ENCODE measurements around the gene ANKRD24. TPM values are rescaled to one million over a fixed set of nuclear protein-coding genes. Genes with fewer than 3 reads are reported as not detected.

The ANKRD24 gene
- total RNA-seq, 1 donor from 2014 or later, result not detected

- no peaks in the 10 kb centered on the region for H3K36me3 ChIP-seq (ENCODE audit: control insufficient read depth in 3 of 3, insufficient read depth in 3 of 3, low read length in 3 of 3)
- H3K9ac ChIP-seq (ENCODE audit: low read depth in 1 of 3, low read length in 3 of 3), result no peak overlapping the region
- no peaks in the 10 kb centered on the region for H3K9me3 ChIP-seq (ENCODE audit: control insufficient read depth in 3 of 3, low read length in 3 of 3)
- no peak overlapping the region for H3K4me3 ChIP-seq (ENCODE audit: low read length in 3 of 3)
- H3K27ac ChIP-seq (ENCODE audit: low read depth, low read length), result no peak overlapping the region
- peaks cover 45 to 76% (median 59%) of the 10 kb centered on the region in 3 donors for H3K27me3 ChIP-seq (ENCODE audit: control insufficient read depth in 3 of 3, insufficient read depth in 3 of 3, low read length in 3 of 3)
- no peaks in the 10 kb centered on the region for H3K4me1 ChIP-seq (ENCODE audit: control insufficient read depth in 3 of 3, insufficient read depth in 3 of 3, low read length in 3 of 3)
Measured at GRCh38 chr19:4197228-4197624, 14.7 kb downstream of the ANKRD24 start.

GRCh38 chr19:4197625-4198466 lies 15.4 kb downstream of the ANKRD24 start:
- Histone ChIP-seq H3K4me1 (ENCODE audit: control insufficient read depth in 3 of 3, insufficient read depth in 3 of 3, low read length in 3 of 3) (no peaks in the 10 kb centered on the region), H3K27ac (ENCODE audit: low read depth, low read length) (no peak overlapping the region), H3K9ac (ENCODE audit: low read depth in 1 of 3, low read length in 3 of 3) (no peak overlapping the region), H3K27me3 (ENCODE audit: control insufficient read depth in 3 of 3, insufficient read depth in 3 of 3, low read length in 3 of 3) (peaks cover 45 to 72% (median 59%) of the 10 kb centered on the region in 3 donors), H3K9me3 (ENCODE audit: control insufficient read depth in 3 of 3, low read length in 3 of 3) (no peaks in the 10 kb centered on the region), H3K4me3 (ENCODE audit: low read length in 3 of 3) (no peak overlapping the region), H3K36me3 (ENCODE audit: control insufficient read depth in 3 of 3, insufficient read depth in 3 of 3, low read length in 3 of 3) (no peaks in the 10 kb centered on the region)

GRCh38 chr19:4198467-4199126 lies 16.1 kb downstream of the ANKRD24 start:
- Histone ChIP-seq H3K36me3 (ENCODE audit: control insufficient read depth in 3 of 3, insufficient read depth in 3 of 3, low read length in 3 of 3) (no peaks in the 10 kb centered on the region), H3K4me3 (ENCODE audit: low read length in 3 of 3) (no peak overlapping the region), H3K9ac (ENCODE audit: low read depth in 1 of 3, low read length in 3 of 3) (no peak overlapping the region), H3K27ac (ENCODE audit: low read depth, low read length) (no peak overlapping the region), H3K27me3 (ENCODE audit: control insufficient read depth in 3 of 3, insufficient read depth in 3 of 3, low read length in 3 of 3) (peaks cover 45 to 68% (median 54%) of the 10 kb centered on the region in 3 donors), H3K4me1 (ENCODE audit: control insufficient read depth in 3 of 3, insufficient read depth in 3 of 3, low read length in 3 of 3) (no peaks in the 10 kb centered on the region), H3K9me3 (ENCODE audit: control insufficient read depth in 3 of 3, low read length in 3 of 3) (no peaks in the 10 kb centered on the region)

- no peak overlapping the region for H3K9ac ChIP-seq (ENCODE audit: low read depth in 1 of 3, low read length in 3 of 3)
- no peak overlapping the region for H3K4me3 ChIP-seq (ENCODE audit: low read length in 3 of 3)
- H3K4me1 ChIP-seq (ENCODE audit: control insufficient read depth in 3 of 3, insufficient read depth in 3 of 3, low read length in 3 of 3), result peaks cover 0 to under 1% (median 0%) of the 10 kb centered on the region in 3 donors
- no peak overlapping the region for H3K27ac ChIP-seq (ENCODE audit: low read depth, low read length)
- H3K9me3 ChIP-seq (ENCODE audit: control insufficient read depth in 3 of 3, low read length in 3 of 3), result no peaks in the 10 kb centered on the region
- peaks cover 37 to 59% (median 48%) of the 10 kb centered on the region in 3 donors for H3K27me3 ChIP-seq (ENCODE audit: control insufficient read depth in 3 of 3, insufficient read depth in 3 of 3, low read length in 3 of 3)
- H3K36me3 ChIP-seq (ENCODE audit: control insufficient read depth in 3 of 3, insufficient read depth in 3 of 3, low read length in 3 of 3), result no peaks in the 10 kb centered on the region
Measured at GRCh38 chr19:4199699-4200293, 17.3 kb downstream of the ANKRD24 start.

- H3K27me3 ChIP-seq (ENCODE audit: control insufficient read depth in 3 of 3, insufficient read depth in 3 of 3, low read length in 3 of 3), result peaks cover 32 to 48% (median 36%) of the 10 kb centered on the region in 3 donors
Measured at GRCh38 chr19:4200940-4201542, 18.6 kb downstream of the ANKRD24 start.

GRCh38 chr19:4201798-4202197 lies 19.3 kb downstream of the ANKRD24 start:
- no peak overlapping the region for H3K4me3 ChIP-seq (ENCODE audit: low read length in 3 of 3)
- no peaks in the 10 kb centered on the region for H3K36me3 ChIP-seq (ENCODE audit: control insufficient read depth in 3 of 3, insufficient read depth in 3 of 3, low read length in 3 of 3)
- no peaks in the 10 kb centered on the region for H3K9me3 ChIP-seq (ENCODE audit: control insufficient read depth in 3 of 3, low read length in 3 of 3)
- H3K9ac ChIP-seq (ENCODE audit: low read depth in 1 of 3, low read length in 3 of 3), result no peak overlapping the region
- H3K4me1 ChIP-seq (ENCODE audit: control insufficient read depth in 3 of 3, insufficient read depth in 3 of 3, low read length in 3 of 3), result peaks cover 0 to 5% (median 3%) of the 10 kb centered on the region in 3 donors
- no peak overlapping the region for H3K27ac ChIP-seq (ENCODE audit: low read depth, low read length)
- peaks cover 25 to 40% (median 29%) of the 10 kb centered on the region in 3 donors for H3K27me3 ChIP-seq (ENCODE audit: control insufficient read depth in 3 of 3, insufficient read depth in 3 of 3, low read length in 3 of 3)

More at GRCh38 chr19:4200940-4201542, 18.6 kb downstream of the ANKRD24 start:
- H3K4me3 ChIP-seq (ENCODE audit: low read length in 3 of 3), result no peak overlapping the region
- no peaks in the 10 kb centered on the region for H3K36me3 ChIP-seq (ENCODE audit: control insufficient read depth in 3 of 3, insufficient read depth in 3 of 3, low read length in 3 of 3)
- H3K9ac ChIP-seq (ENCODE audit: low read depth in 1 of 3, low read length in 3 of 3), result no peak overlapping the region
- no peak overlapping the region for H3K27ac ChIP-seq (ENCODE audit: low read depth, low read length)
- H3K9me3 ChIP-seq (ENCODE audit: control insufficient read depth in 3 of 3, low read length in 3 of 3), result no peaks in the 10 kb centered on the region
- peaks cover 0 to 5% (median 3%) of the 10 kb centered on the region in 3 donors for H3K4me1 ChIP-seq (ENCODE audit: control insufficient read depth in 3 of 3, insufficient read depth in 3 of 3, low read length in 3 of 3)

- H3K9me3 ChIP-seq (ENCODE audit: control insufficient read depth in 3 of 3, low read length in 3 of 3), result no peaks in the 10 kb centered on the region
- H3K36me3 ChIP-seq (ENCODE audit: control insufficient read depth in 3 of 3, insufficient read depth in 3 of 3, low read length in 3 of 3), result no peaks in the 10 kb centered on the region
- H3K4me1 ChIP-seq (ENCODE audit: control insufficient read depth in 3 of 3, insufficient read depth in 3 of 3, low read length in 3 of 3), result peaks cover 0 to 5% (median 3%) of the 10 kb centered on the region in 3 donors
- H3K9ac ChIP-seq (ENCODE audit: low read depth in 1 of 3, low read length in 3 of 3), result no peak overlapping the region
- no peak overlapping the region for H3K4me3 ChIP-seq (ENCODE audit: low read length in 3 of 3)
- no peak overlapping the region for H3K27ac ChIP-seq (ENCODE audit: low read depth, low read length)
- H3K27me3 ChIP-seq (ENCODE audit: control insufficient read depth in 3 of 3, insufficient read depth in 3 of 3, low read length in 3 of 3), result peaks cover 0 to 6% (median under 1%) of the 10 kb centered on the region in 3 donors
Measured at GRCh38 chr19:4206818-4207484, 24.5 kb downstream of the ANKRD24 start.

- H3K27ac ChIP-seq (ENCODE audit: low read depth, low read length), result no peak overlapping the region
- H3K9me3 ChIP-seq (ENCODE audit: control insufficient read depth in 3 of 3, low read length in 3 of 3), result no peaks in the 10 kb centered on the region
- peaks cover 0 to 5% (median 3%) of the 10 kb centered on the region in 3 donors for H3K4me1 ChIP-seq (ENCODE audit: control insufficient read depth in 3 of 3, insufficient read depth in 3 of 3, low read length in 3 of 3)
- no peak overlapping the region for H3K9ac ChIP-seq (ENCODE audit: low read depth in 1 of 3, low read length in 3 of 3)
- H3K27me3 ChIP-seq (ENCODE audit: control insufficient read depth in 3 of 3, insufficient read depth in 3 of 3, low read length in 3 of 3), result peaks cover 0 to 6% (median 3%) of the 10 kb centered on the region in 3 donors
- no peaks in the 10 kb centered on the region for H3K36me3 ChIP-seq (ENCODE audit: control insufficient read depth in 3 of 3, insufficient read depth in 3 of 3, low read length in 3 of 3)
- no peak overlapping the region for H3K4me3 ChIP-seq (ENCODE audit: low read length in 3 of 3)
Measured at GRCh38 chr19:4208385-4209094, 26.1 kb downstream of the ANKRD24 start.

All from skeletal muscle tissue (tissue), 4 donors.